ENCODE results near the gene JAKMIP1. TPM values are rescaled to one million over a fixed set of nuclear protein-coding genes. Genes with fewer than 3 reads are reported as not detected.

The JAKMIP1 gene
- total RNA-seq, 1 donor from 2014 or later, result 0.76 TPM

DNA sequence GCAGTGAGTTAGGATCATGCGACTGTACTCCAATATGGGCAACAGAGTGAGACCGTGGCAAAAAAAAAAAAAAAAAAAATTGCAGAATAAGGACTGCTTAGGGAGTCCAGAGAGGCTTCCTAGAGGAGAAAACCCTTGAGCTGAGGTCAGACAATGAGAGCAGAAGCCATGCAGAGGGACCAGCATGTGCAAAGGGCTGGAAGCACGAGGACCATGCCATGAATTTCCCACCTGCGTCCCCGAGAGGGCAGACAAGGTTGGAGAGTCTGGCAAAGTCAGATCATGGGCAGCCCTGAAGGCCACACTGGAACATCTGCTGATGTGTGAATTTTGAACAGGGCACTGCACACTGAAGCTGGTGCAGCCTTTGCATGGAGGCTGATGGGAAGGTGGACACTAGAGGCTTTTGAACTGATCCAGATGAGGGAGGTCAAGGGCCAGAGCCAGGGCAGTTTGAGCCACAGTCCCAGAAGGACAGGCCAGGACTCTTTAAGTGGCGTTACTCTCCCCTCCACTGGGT, 6.5 kb upstream of the JAKMIP1 start:
- intact Hi-C loops (cut with DNase I), result no loop called here
- DNase-seq (ENCODE audit: low spot score) (peak; percentile 18), ATAC-seq (no peak)

DNA sequence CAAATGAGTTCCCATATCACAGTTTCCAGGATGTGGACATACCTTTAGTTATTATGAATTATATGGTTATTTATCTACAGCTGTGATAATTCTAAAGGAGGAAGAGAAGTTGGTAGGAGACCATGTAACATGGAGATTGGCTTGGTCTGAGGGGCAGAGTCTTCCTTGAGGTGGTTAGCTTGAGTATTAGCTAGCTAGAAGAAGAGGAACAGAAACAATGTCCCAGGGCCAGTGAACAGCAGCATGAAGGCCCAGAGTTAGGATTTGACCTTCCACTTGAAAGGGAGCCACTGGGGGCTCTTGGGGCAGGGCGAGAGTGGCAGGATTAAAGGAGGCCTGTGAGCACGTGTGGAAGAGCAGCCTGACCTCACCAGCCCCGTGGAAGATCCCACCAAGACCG, 5.6 kb upstream of the JAKMIP1 start:
- intact Hi-C loops (cut with DNase I), result no loop called here
- DNase-seq (ENCODE audit: low spot score) (no peak), ATAC-seq (no peak)

- ATAC-seq, result no peak
- intact Hi-C loops (cut with DNase I), result no loop called here
- DNase-seq (ENCODE audit: low spot score), result peak; percentile 8
Measured at GRCh38 chr4:6205567-6205931, 5.2 kb upstream of the JAKMIP1 start.

GRCh38 chr4:6204871-6205566, 4.7 kb upstream of the JAKMIP1 start:
- ATAC-seq (no peak), DNase-seq (ENCODE audit: low spot score) (peak; percentile 26)
- intact Hi-C loops (cut with DNase I), result no loop called here

DNA sequence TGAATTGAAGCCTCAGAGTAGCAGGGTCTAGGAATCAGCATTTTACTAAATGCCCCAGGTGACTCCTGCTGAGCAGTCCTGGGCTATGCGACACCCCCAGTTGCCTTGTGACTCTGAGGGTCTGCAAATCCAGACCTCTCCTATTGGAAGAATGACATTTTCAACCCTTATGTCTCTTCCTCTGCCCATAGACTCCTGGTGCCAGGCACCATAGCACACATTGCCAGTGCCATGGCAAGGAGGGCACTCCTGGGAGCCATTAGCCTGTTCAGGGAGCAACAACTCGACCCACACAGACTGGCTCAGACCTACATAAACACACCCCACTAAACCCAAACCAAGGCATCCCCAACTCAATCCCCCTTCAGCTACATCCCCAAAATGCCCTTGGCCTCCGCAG, 3.7 kb upstream of the JAKMIP1 start:
- ATAC-seq, result no peak
- peak; percentile 2 for DNase-seq (ENCODE audit: low spot score)
- intact Hi-C loops (cut with DNase I), result no loop called here

DNA sequence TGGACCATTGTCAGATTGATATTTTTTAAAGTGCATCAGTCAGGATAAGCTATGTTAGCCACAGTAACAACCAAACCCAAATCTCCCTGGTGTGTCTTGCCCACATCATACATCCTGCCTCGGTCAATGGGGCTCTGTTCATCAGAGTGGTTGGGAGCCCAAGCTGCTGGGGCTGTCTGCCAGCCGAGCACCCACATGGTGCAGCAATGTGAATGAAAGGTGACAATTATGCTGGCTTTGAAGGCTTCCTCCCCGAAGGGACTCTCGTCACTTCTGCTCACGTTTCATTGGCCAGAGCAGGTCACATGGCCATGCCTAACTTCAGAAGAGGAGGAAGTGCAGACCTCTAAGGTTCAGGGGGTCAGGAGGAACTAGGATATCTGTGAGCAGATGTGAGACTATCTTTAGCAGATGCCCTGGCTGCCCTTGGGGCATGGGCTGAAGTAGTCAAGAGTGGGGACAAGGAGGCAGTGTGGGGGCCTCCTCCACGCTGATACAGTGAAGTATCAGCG, 1.3 kb upstream of the JAKMIP1 start:
- intact Hi-C loops (cut with DNase I), result no loop called here
- ATAC-seq, result no peak
- DNase-seq (ENCODE audit: low spot score), result peak; percentile 40

GRCh38 chr4:6200922-6201362, 593 bp upstream of the JAKMIP1 start:
- ATAC-seq (no peak), DNase-seq (ENCODE audit: low spot score) (peak; percentile 42)
- intact Hi-C loops (cut with DNase I), result no loop called here

DNA sequence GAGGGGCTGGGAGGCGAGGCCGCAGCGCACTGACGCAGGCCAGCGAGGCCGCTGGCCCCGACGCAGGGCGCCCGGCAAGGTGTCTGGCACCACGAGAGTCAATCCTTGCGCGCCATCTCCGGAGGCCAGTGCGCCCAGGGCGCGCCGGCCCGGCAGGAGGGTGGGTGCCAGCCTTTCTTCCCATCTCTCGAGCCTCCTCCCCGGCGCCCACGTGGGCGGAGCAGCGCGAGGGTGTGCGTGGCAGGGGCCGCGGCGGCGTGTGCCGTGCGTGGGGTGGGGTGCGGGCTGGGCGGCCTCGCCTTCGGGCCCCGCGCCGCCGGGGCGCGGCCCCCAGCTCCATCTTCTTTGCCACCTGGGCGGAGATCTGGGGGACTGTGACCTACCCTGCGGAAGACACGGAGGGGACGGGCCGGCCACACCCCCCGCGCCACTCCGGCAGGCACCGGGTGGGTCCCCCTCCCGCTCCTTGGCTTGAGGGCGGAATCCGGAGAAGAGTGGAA, 877 bp downstream of the JAKMIP1 start:
- DNase-seq (ENCODE audit: low spot score) (peak; percentile 45), ATAC-seq (no peak)
- intact Hi-C loops (cut with DNase I), result no loop called here

- intact Hi-C loops (cut with DNase I), result no loop called here
- ATAC-seq (peak; percentile 21), DNase-seq (ENCODE audit: low spot score) (peak; percentile 48)
Measured at GRCh38 chr4:6198768-6199421, 1.5 kb downstream of the JAKMIP1 start.

- intact Hi-C loops (cut with DNase I), result no loop called here
- ATAC-seq (no peak), DNase-seq (ENCODE audit: low spot score) (peak; percentile 19)
Measured at GRCh38 chr4:6198278-6198677, 2.1 kb downstream of the JAKMIP1 start.

GRCh38 chr4:6197433-6198174, 2.7 kb downstream of the JAKMIP1 start:
- ATAC-seq (no peak), DNase-seq (ENCODE audit: low spot score) (peak; percentile 38)
- intact Hi-C loops (cut with DNase I), result no loop called here

GRCh38 chr4:6196871-6197270, 3.5 kb downstream of the JAKMIP1 start:
- DNase-seq (ENCODE audit: low spot score) (peak; percentile 22), ATAC-seq (no peak)
- intact Hi-C loops (cut with DNase I), result no loop called here

DNA sequence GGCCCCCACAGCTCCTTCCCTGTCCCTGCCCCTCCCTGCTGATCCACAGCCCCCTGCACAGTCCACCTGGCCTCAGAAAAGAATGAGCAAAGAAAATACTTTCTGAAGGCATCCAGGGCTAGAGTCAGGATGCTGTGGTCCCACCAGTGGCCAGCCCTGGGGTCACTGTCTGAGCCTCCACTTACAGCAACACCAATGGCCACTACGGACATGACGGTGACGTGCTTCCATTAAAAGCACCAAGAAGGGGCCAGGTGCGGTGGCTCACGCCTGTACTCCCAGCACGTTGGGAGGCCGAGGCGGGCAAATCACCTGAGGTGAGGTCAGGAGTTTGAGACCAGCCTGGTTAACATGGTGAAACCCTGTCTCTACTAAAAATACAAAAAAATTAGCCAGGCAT, 4.0 kb downstream of the JAKMIP1 start:
- intact Hi-C loops (cut with DNase I), result no loop called here
- no peak for ATAC-seq
- peak; percentile 22 for DNase-seq (ENCODE audit: low spot score)

DNA sequence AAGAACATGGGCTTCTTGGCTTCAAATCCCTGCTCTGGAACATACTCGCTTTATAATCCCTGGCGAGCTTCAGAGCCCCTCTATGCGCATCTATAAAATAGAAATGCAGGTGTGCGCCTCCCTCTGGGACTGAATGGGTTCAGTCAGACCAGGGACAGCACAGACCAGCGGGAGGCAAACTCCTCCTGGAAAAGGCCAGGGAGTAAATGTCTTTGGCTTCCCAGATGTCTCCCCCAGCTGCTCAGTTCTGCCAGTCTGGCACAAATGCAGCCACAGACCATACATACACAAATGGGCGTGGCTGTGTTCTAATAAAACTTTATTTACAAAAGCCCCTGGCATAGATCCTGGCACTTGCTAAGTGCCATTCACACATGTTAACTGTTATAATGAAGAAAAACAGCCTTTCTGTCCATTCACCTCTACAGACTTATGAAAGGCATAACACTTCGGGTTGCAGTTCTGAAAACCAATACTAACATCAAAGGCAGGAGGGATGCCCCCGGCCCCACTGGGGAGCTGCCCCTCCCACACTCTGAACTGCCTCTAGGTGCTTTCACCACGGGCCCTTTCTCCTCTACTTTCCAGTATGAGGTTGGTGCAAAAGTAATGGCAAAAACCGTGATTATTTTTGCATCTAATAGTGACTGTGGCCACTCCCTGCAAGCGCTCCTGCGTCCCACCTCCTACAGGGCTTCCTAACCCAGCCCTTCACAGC, 4.6 kb downstream of the JAKMIP1 start:
- intact Hi-C loops (cut with DNase I), result no loop called here
- ATAC-seq (no peak), DNase-seq (ENCODE audit: low spot score) (peak; percentile 32)

- no peak for ATAC-seq
- intact Hi-C loops (cut with DNase I), result no loop called here
- peak; percentile 26 for DNase-seq (ENCODE audit: low spot score)
Measured at GRCh38 chr4:6194458-6195195, 5.7 kb downstream of the JAKMIP1 start.

GRCh38 chr4:6193399-6193798, 7.0 kb downstream of the JAKMIP1 start:
- intact Hi-C loops (cut with DNase I), result no loop called here
- peak; percentile 39 for DNase-seq (ENCODE audit: low spot score)

GRCh38 chr4:6192245-6192644, 8.1 kb downstream of the JAKMIP1 start:
- ATAC-seq, result no peak
- peak; percentile 19 for DNase-seq (ENCODE audit: low spot score)
- intact Hi-C loops (cut with DNase I), result no loop called here

More at GRCh38 chr4:6193399-6193798, 7.0 kb downstream of the JAKMIP1 start:
- ATAC-seq, result no peak

GRCh38 chr4:6191448-6192130, 8.8 kb downstream of the JAKMIP1 start:
- DNase-seq (ENCODE audit: low spot score) (peak; percentile 7), ATAC-seq (no peak)
- intact Hi-C loops (cut with DNase I), result no loop called here
